HG03575 (cell line): Measurements from ENCODE around the gene NVL.

Source experiments
- ATAC-seq: cut with Tn5 transposase; IDR thresholded peaks from one replicate; pipeline ENCODE4 v1.9.1; 2021; ENCODE audit not compliant: unreplicated experiment, insufficient number of reproducible peaks, low FRiP score; ENCODE audit errors: extremely low read depth

NVL gene

GRCh38 chr1:224256640-224257039 lies 73.3 kb downstream of the NVL start:
- ATAC-seq: no peak

GRCh38 chr1:224253721-224254120 lies 76.3 kb downstream of the NVL start:
- ATAC-seq: no peak

GRCh38 chr1:224252479-224252878 lies 77.5 kb downstream of the NVL start:
- no peak for ATAC-seq

GRCh38 chr1:224251741-224252146 lies 78.2 kb downstream of the NVL start:
- ATAC-seq: no peak

- no peak for ATAC-seq
These were observed 84.8 kb downstream of the NVL start for GRCh38 chr1:224245188-224245587.

GRCh38 chr1:224238756-224239155 lies 91.2 kb downstream of the NVL start:
- no peak for ATAC-seq

GRCh38 chr1:224238212-224238611 lies 91.8 kb downstream of the NVL start:
- no peak for ATAC-seq

- no peak for ATAC-seq
These were observed 92.7 kb downstream of the NVL start for GRCh38 chr1:224237119-224237881.

- ATAC-seq: no peak
These were observed 94.0 kb downstream of the NVL start for GRCh38 chr1:224235813-224236493.

GRCh38 chr1:224234017-224234416 lies 96.0 kb downstream of the NVL start:
- no peak for ATAC-seq

- ATAC-seq: no peak
These were observed 103.0 kb downstream of the NVL start for GRCh38 chr1:224226849-224227502.

- ATAC-seq: no peak
These were observed 105.9 kb downstream of the NVL start for GRCh38 chr1:224223819-224224714.

GRCh38 chr1:224219612-224220059 lies 110.3 kb downstream of the NVL start:
- ATAC-seq: no peak

- no peak for ATAC-seq
These were observed 110.9 kb downstream of the NVL start for GRCh38 chr1:224219011-224219611.

- ATAC-seq: no peak
These were observed 112.0 kb downstream of the NVL start for GRCh38 chr1:224217655-224218623.

- ATAC-seq: no peak
These were observed 113.6 kb downstream of the NVL start for GRCh38 chr1:224216382-224216781.

- no peak for ATAC-seq
These were observed 116.4 kb downstream of the NVL start for GRCh38 chr1:224213438-224214119.
